ENCODE measurements around the gene C21orf91.
A peak's percentile ranks its signal among the peaks of the same experiment; 100 is the strongest.

C21orf91 gene

DNA sequence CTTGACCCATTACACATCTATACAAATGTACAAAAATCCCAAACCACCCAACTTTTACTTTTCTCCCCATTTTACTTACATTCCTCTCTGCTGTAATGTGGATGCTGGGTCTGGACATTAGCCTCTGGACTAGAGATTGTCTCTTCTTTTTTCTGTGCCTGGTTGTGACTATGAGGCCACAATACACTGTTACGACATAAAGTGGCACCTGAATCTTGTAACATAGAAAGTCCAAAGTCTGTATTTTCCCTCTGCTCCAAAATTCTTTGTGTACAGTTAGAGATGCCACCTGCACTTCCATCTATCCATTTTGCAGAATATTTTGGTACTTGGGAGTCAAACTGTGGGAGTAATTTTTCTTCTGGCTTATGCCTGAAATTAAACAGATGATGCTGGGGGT lies 22.7 kb downstream of the C21orf91 start:
- DNase-seq, result no peak

DNA sequence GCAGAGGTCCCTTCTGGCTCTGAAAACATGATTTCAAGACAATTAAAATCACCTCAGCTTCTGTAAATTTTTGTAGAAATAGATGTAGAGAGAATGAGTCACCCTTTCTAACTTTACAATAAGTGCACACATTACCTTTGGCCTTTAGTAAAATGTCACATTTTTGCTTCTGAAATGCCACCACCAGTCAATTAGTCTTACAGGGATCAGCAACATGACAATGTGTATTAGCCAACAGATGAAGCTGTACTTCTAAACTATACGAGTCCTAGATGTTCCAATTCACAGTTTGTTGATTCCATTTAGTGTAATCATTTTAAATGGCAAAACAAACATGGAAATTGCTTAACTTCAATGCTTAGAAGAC lies 23.1 kb downstream of the C21orf91 start:
- DNase-seq, result no peak

DNA sequence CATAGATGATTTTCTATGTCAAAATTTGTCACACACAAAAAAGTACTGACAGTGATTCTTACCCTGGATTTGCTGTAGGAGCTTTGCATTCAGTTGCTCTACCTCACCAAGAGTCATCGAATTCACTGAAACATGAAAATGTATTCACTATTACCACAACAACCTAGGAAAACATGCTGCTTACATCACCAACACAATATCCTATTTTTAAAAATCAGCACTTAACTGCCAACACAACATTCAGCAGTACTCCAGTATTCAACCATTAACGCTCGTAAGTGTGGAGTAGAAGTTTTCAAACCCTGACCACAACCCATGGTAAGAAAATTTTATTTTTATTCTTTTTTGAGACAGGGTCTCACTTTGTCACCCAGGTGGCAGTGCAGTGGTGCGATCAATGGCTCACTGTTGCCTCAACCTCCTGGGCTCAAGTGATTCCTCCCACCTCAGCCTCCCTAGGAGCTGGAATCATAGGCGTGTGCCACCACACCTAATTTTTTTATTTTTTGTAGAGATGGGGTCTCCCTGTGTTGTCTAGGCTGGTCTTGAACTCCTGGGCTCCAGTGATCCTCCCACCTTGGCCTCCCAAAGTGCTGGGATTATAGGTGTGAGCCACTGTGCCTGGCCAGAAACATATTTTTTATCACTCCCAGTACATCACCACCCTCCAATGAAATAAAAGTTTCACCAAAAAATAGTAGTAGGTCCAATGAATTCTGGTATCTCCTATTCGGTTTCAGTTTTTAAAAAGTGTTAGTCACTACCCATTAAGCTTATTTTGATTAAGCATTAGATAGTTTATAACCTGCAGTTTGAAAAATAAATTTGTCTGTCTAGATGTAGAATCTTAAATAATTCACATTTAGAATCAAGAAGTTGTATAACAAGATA lies 23.8 kb downstream of the C21orf91 start:
- no peak for DNase-seq

DNA sequence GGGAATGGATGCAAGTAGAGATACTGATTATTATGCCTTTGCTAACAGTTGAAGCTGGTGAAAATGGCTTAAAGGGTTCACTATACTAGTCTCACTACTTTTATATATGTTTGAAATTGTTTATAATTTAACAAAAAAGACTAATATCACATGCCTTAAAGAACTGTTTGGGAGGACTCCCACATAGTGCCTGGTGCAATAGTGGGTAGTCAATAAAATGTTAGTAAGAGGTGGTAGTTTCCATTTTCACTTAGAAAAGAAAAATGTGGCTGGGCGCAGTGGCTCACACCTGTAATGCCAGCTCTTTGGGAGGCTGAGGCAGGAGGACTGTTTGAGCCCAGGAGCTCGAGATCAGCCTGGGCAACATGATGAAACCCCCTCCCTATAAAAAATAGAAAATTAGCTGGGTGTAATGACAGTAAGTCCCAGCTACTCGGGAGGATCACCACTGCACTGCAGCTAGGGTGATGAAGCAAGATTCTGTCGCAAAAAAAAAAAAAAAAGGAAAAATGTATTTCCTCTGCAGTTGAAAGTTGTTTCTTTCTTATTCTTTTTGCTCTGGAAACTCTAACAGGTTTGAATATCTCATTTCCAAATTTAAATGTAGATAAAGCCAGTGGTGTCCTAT lies 24.5 kb downstream of the C21orf91 start:
- DNase-seq, result no peak

GRCh38 chr21:17793246-17794123 lies 25.7 kb downstream of the C21orf91 start:
- DNase-seq, result no peak

DNA sequence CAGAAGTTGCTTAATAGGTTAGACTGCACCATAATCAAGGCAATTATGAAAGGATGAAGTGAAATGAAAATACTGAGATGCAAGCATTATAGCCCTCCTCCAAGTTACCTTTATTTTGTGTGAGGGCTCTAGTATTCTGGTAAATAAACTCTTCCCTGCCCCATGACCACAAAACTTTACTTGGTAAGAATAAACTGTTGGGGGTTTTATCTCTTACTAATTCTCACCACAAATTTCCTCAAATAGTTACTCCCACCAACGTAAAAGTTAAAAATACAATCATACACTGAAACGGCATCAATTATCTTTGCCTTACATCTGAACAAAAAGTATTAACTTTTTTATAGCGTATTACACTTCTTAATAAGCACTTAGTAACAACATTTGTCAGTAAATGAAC lies 29.5 kb downstream of the C21orf91 start:
- no peak for DNase-seq

DNA sequence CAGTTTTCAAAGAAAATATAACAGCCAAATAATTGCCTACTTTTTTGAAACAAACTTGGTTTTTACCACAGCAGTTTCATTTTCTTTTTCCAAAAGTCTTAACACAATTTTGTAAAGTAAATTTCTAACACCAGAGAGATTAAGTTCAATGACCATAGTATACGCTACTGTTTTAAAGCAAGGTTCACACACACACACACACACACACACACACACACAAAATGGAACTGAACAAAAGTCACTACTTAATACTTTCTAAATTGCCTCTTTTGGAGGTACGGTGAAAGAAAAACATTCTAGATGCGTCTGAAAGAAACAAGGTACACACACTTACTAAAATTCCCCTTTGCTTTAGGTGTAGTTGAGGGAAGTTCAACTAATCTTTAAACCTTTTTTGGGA lies 30.1 kb downstream of the C21orf91 start:
- no peak for DNase-seq

GRCh38 chr21:17786851-17787181 lies 32.3 kb downstream of the C21orf91 start:
- no peak for DNase-seq

GRCh38 chr21:17786071-17786850 lies 32.9 kb downstream of the C21orf91 start:
- DNase-seq, result no peak

DNA sequence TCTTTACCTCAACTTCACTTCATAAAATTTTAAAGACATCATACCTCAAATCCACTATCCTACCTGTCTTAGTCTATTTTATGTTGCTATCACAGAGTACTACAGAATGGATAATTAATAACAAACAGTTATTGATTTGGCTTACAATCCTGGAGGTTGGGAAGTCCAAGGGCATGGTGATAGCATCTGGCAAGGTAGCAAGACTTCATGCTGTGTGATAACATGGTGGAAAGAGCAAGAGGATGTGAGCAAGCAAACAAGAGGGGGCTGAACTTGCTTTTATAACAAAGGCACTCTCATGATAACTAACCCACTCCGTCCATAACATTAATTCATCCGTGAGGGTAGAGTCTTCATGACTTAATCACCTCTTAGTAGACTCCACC lies 33.8 kb downstream of the C21orf91 start:
- DNase-seq, result no peak

DNA sequence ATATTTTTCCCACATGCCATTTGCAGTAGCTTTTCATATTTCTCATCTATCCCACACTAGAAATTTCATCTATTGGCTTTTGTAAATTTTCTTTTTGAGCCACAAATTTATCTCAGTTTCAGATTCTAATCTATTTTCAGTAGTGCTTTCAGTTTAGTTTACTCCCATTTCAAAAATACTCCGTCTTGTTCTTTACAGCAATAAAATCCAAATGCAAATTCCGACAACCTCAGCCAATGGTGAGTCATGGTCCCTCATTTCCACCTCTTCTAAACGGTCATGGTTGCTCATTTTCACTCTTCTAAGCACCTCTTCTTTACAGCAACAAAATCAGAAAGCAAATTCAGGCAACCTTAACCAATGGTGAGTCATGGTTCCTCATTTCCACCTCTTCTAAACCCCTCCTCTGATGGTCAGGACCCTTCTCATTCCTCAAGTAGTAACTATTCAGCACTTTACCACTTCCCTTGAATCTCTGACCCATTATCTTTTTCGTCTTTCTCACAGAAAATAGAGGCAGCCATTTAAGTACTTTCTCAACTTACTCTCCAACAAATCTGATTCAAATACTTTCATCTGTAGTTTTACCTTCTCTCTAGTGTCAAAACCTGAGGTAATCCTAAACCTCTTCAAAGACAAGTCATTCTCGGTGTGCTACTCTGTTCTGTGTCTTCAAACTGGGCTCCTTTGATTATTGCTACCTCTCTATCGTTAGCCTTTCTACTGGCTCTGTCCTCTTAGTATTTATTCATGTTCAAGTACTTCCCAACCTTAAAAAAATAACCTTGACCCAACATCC lies 34.4 kb downstream of the C21orf91 start:
- DNase-seq, result peak; percentile 36

DNA sequence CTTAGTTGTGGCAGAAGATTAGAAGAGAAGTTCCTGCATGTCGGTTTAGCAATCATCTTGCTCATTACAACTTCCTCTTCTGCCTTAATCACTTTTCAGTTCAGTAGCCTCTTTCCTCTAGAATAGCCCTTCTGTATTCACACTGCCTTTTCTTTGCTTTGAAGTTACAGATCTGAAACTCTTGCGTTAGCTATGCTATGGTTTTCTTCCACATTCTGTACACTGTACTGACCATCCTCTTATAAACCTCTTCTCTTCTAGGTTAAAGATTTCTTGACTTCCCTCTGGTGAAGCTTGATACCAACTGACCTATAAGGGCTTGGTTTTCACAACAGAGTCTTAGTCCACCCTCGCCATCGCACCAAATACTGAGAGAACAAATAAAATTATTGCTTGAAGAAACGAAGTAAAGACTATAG lies 35.0 kb downstream of the C21orf91 start:
- DNase-seq, result no peak

GRCh38 chr21:17783481-17784179 lies 35.5 kb downstream of the C21orf91 start:
- peak; percentile 44 for DNase-seq

GRCh38 chr21:17783003-17783402 lies 36.2 kb downstream of the C21orf91 start:
- DNase-seq, result no peak

GRCh38 chr21:17782051-17782450 lies 37.1 kb downstream of the C21orf91 start:
- peak; percentile 39 for DNase-seq

DNA sequence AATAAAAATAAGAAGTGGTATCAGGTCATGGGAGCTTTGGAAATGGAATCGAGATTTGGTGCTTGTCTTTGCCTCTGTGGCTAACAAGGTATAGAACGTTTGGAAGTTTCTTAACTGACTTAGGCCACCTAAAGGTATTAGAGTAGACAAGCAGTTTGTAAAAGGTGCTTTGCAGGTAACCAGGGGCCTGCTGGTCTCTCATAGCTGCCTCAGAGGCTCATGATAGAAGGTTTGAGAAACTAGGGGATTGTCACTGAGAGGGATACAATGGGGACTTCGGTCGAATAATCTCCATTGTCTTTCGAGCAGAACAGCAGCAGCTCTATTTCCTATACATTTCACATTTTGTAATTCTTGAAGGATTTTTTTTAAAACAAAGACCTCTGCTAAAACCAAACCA lies 37.6 kb downstream of the C21orf91 start:
- DNase-seq, result no peak

DNA sequence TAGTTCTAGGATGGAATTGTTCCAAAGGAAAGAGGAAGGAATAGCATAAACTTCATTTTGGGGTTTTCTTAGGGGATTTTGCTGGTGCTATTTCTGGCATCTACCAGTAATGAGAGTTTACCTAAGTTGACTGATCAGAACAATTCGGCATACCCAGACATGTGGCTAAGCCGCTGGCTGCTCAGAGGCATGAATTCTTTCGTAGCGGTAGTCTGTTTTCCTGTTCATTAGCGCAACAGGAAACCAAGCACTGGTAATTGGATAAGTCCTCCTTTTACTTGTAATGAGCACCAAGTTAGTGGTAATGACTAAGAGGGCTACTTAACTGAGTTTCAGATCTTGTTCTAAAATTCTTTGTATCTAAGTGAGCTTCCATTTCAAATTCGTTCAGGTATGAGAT lies 38.6 kb downstream of the C21orf91 start:
- DNase-seq, result peak; percentile 63

DNA sequence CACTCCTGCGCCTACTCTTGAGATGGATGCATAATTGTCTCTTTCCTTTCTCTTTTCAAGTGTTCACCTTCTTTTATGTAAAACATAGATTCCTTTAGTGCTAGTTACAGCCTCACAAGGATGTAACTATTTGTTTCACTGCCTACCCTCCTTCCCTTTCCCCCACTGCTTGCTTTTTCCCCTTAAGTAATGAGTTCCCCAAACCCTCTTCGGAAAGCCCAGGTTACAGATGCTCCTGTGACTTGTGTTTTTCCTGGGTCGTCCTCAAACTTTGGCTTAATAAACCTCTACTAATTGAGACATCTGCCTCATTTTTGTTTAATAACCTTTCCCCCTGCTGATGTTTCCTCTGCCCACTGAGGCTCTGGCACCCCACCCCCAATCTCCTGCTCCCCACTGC lies 39.2 kb downstream of the C21orf91 start:
- DNase-seq, result no peak

DNA sequence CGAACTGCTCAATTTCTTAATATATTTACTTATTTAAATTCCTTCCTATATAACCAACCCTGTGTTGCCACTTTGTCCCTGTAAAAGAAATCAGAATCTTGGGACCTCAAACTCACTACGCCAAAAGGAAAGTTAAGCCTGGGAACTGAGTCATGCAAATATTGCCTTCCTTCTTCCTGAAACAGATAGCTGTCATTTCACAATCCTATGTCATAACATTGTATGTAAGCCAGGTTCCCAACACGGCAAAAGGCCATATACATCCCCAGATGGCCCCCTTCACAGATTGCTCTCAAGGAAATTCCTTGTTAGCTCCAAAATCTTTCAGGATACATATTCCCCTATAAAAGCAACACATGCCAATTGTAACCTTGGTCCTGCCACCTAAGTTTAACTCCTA lies 39.7 kb downstream of the C21orf91 start:
- DNase-seq, result no peak

GRCh38 chr21:17777072-17777765 lies 41.9 kb downstream of the C21orf91 start:
- DNase-seq, result no peak

All from CD4-positive, alpha-beta T cell treated with Interleukin-17A for 4 hours (primary cell).